Measurements from ENCODE around the gene MLLT1. TPM values are rescaled to one million over a fixed set of nuclear protein-coding genes. Genes with fewer than 3 reads are reported as not detected.

The MLLT1 gene
- total and polyA plus RNA-seq, 2 donors (not counting 1 experiment from before 2014, with no cell fraction given), result 6.4 to 13.7 TPM

- Histone ChIP-seq H2AFZ (ENCODE audit: low read length) (no peak overlapping the region), H4K20me1 (ENCODE audit: control insufficient read depth, extremely low read depth, insufficient read depth, low read length) (no peaks in the 10 kb centered on the region), H3K79me2 (ENCODE audit: control insufficient read depth, insufficient read depth, low read length) (no peaks in the 10 kb centered on the region), H3K27ac (ENCODE audit: insufficient read depth, low read length) (no peak overlapping the region), H3K4me3 (replicated peaks in 1 of 4; ENCODE audit: control extremely low read depth in 1 of 4, insufficient read depth in 1 of 4, low read depth in 3 of 4, low read length in 4 of 4) (no peak overlapping the region), H3K36me3 (ENCODE audit: control insufficient read depth, insufficient read depth, low read length) (no peaks in the 10 kb centered on the region), H3K9ac (ENCODE audit: insufficient read depth, low read length) (no peak overlapping the region), H3K9me3 (ENCODE audit: control insufficient read depth, insufficient read depth, low read depth, low read length) (no peaks in the 10 kb centered on the region), H3K4me2 (ENCODE audit: extremely low read depth, insufficient read depth, low read length) (no peak overlapping the region), H3K27me3 (ENCODE audit: control insufficient read depth, insufficient read depth, low read length) (no peaks in the 10 kb centered on the region), H3K4me1 (ENCODE audit: control insufficient read depth, extremely low read depth, insufficient read depth, low read length) (no peaks in the 10 kb centered on the region)
- DNase-seq (ENCODE audit: low read depth in 2 of 2), result no peak
- TF ChIP-seq CTCF (conservative IDR thresholded peaks at IDR 0.05 in 1 of 2, IDR thresholded peaks at IDR 0.05 in 1 of 2; ENCODE audit: low read depth in 1 of 2, low read length in 2 of 2) (no peak), EZH2 (IDR thresholded peaks at IDR 0.05; ENCODE audit: low read length, missing control alignments) (no peak)
Observed at GRCh38 chr19:6188811-6189210, 91.0 kb downstream of the MLLT1 start.

GRCh38 chr19:6187374-6187773, 92.4 kb downstream of the MLLT1 start:
- Histone ChIP-seq H3K27me3 (ENCODE audit: control insufficient read depth, insufficient read depth, low read length) (no peaks in the 10 kb centered on the region), H3K4me2 (ENCODE audit: extremely low read depth, insufficient read depth, low read length) (no peak overlapping the region), H2AFZ (ENCODE audit: low read length) (no peak overlapping the region), H3K9me3 (ENCODE audit: control insufficient read depth, insufficient read depth, low read depth, low read length) (no peaks in the 10 kb centered on the region), H3K36me3 (ENCODE audit: control insufficient read depth, insufficient read depth, low read length) (no peaks in the 10 kb centered on the region), H3K4me1 (ENCODE audit: control insufficient read depth, extremely low read depth, insufficient read depth, low read length) (no peaks in the 10 kb centered on the region), H3K27ac (ENCODE audit: insufficient read depth, low read length) (no peak overlapping the region), H4K20me1 (ENCODE audit: control insufficient read depth, extremely low read depth, insufficient read depth, low read length) (no peaks in the 10 kb centered on the region), H3K79me2 (ENCODE audit: control insufficient read depth, insufficient read depth, low read length) (no peaks in the 10 kb centered on the region), H3K9ac (ENCODE audit: insufficient read depth, low read length) (no peak overlapping the region), H3K4me3 (replicated peaks in 1 of 4; ENCODE audit: control extremely low read depth in 1 of 4, insufficient read depth in 1 of 4, low read depth in 3 of 4, low read length in 4 of 4) (no peak overlapping the region)
- TF ChIP-seq EZH2 (IDR thresholded peaks at IDR 0.05; ENCODE audit: low read length, missing control alignments) (no peak), CTCF (conservative IDR thresholded peaks at IDR 0.05 in 1 of 2, IDR thresholded peaks at IDR 0.05 in 1 of 2; ENCODE audit: low read depth in 1 of 2, low read length in 2 of 2) (no peak)
- no peak for DNase-seq (ENCODE audit: low read depth in 2 of 2)

GRCh38 chr19:6185835-6186834, 93.6 kb downstream of the MLLT1 start:
- H3K4me2 ChIP-seq (ENCODE audit: extremely low read depth, insufficient read depth, low read length), result no peak overlapping the region

More at GRCh38 chr19:6185835-6186834, 93.6 kb downstream of the MLLT1 start:
- Histone ChIP-seq H3K36me3 (ENCODE audit: control insufficient read depth, insufficient read depth, low read length) (no peaks in the 10 kb centered on the region), H4K20me1 (ENCODE audit: control insufficient read depth, extremely low read depth, insufficient read depth, low read length) (no peaks in the 10 kb centered on the region), H3K79me2 (ENCODE audit: control insufficient read depth, insufficient read depth, low read length) (no peaks in the 10 kb centered on the region), H3K27me3 (ENCODE audit: control insufficient read depth, insufficient read depth, low read length) (no peaks in the 10 kb centered on the region), H3K4me1 (ENCODE audit: control insufficient read depth, extremely low read depth, insufficient read depth, low read length) (no peaks in the 10 kb centered on the region), H2AFZ (ENCODE audit: low read length) (no peak overlapping the region), H3K27ac (ENCODE audit: insufficient read depth, low read length) (no peak overlapping the region), H3K9ac (ENCODE audit: insufficient read depth, low read length) (no peak overlapping the region), H3K4me3 (replicated peaks in 1 of 4; ENCODE audit: control extremely low read depth in 1 of 4, insufficient read depth in 1 of 4, low read depth in 3 of 4, low read length in 4 of 4) (no peak overlapping the region), H3K9me3 (ENCODE audit: control insufficient read depth, insufficient read depth, low read depth, low read length) (no peaks in the 10 kb centered on the region)
- DNase-seq (ENCODE audit: low read depth in 2 of 2), result no peak
- no peak for TF ChIP-seq EZH2 (IDR thresholded peaks at IDR 0.05; ENCODE audit: low read length, missing control alignments)
- no peak for TF ChIP-seq CTCF (conservative IDR thresholded peaks at IDR 0.05 in 1 of 2, IDR thresholded peaks at IDR 0.05 in 1 of 2; ENCODE audit: low read depth in 1 of 2, low read length in 2 of 2)

Measured in fibroblast of lung (primary cell).